Heart right ventricle (tissue), 16 donors: ENCODE measurements around the gene SERPINE2. TPM values are rescaled to one million over a fixed set of nuclear protein-coding genes. Genes with fewer than 3 reads are reported as not detected.

Source experiments
- ATAC-seq, 8 donors: fragments of 200-7000 bp; cut with Tn5 transposase; one replicate each; pipeline ENCODE4 v1.9.1; 2020; ENCODE audit warnings: mild to moderate bottlenecking in 8 of 8, moderate library complexity in 8 of 8, moderate number of reproducible peaks in 1 of 8
- DNase-seq, 2 donors: peaks; one replicate each; pipeline ENCODE4 v3.0.0-alpha.2; 2020
- H3K27ac ChIP-seq, 10 donors: fragments of 200-600 bp; sonication (generic) in 2 of 10; one replicate each; pipeline versions ENCODE4 v1.5.0 to v1.8.0; 2020 to 2022; ENCODE audit warnings: mild to moderate bottlenecking in 3 of 10
- H3K27me3 ChIP-seq, 7 donors: fragments of 200-600 bp; one replicate each; pipeline ENCODE4 v1.8.0; 2021 to 2022; ENCODE audit warnings: mild to moderate bottlenecking in 2 of 7
- H3K36me3 ChIP-seq, 9 donors: fragments of 200-600 bp; sonication (generic) in 1 of 9; one replicate each; pipeline versions ENCODE4 v1.5.0 to v1.8.0; 2020 to 2022; ENCODE audit warnings: mild to moderate bottlenecking in 2 of 9
- H3K4me1 ChIP-seq, 9 donors: fragments of 200-600 bp; sonication (generic) in 1 of 9; one replicate each; pipeline versions ENCODE4 v1.5.0 to v1.8.0; 2020 to 2022; ENCODE audit warnings: mild to moderate bottlenecking in 4 of 9
- H3K4me3 ChIP-seq, 10 donors: fragments of 200-600 bp; sonication (generic) in 2 of 10; one replicate each; pipeline versions ENCODE4 v1.5.0 to v1.8.0; 2020 to 2022; ENCODE audit warnings: mild to moderate bottlenecking in 7 of 10, moderate library complexity in 2 of 10
- H3K9me3 ChIP-seq, 11 donors: fragments of 200-600 bp in 10 of 11; sonication (generic) in 2 of 11; one replicate each; pipeline versions ENCODE4 v1.5.0 to v1.8.0; 2013 to 2022; ENCODE audit warnings: mild to moderate bottlenecking in 2 of 11, control low read depth in 1 of 11, moderate library complexity in 1 of 11
- WGBS, 2 donors: extraction: QIAGEN DNeasy Blood & Tissue Kit; methylation state at CpG; one replicate each; pipeline ENCODE4 v1.1.7; 2013; ENCODE audit warnings: inconsistent platforms in 1 of 2; 5-methylcytosine and 5-hydroxymethylcytosine counted together
- intact Hi-C, 10 donors: fragments of 100-400 bp; cut with DNase I; formaldehyde crosslinking; loops; one replicate each; pipeline versions ENCODE4 v1.11.1 to v1.14.2; 2022
- polyA plus RNA-seq, 2 donors: library from polyadenylated mRNA; stranded (reverse); fragments of 200-250 nt; gene quantifications; one replicate each; pipeline ENCODE4 v1.2.3, GENCODE V29; 2013
- total RNA-seq, 10 donors: library from RNA; stranded (reverse); fragmentation: NEBNext Ultra II Directional in 3 of 10; extraction: Animal tissue kit (Norgen Biotek cat#: 25700) in 3 of 10; gene quantifications; one replicate each; pipeline versions ENCODE4 v1.2.1 to v1.2.4, GENCODE V29; 2021 to 2023
- TF ChIP-seq, protein P1 (sequence below), 9 donors: fragments of 200-600 bp; sonication (generic) in 2 of 9; IDR thresholded peaks; one replicate each; pipeline versions ENCODE4 v1.5.0 to v1.8.0; 2021 to 2022; ENCODE audit warnings: antibody characterized with exemption in 9 of 9, mild to moderate bottlenecking in 5 of 9, moderate library complexity in 1 of 9
- donor health status: Arrhythmogenic right ventricular cardiomyopathy.
- donor health status: ischemic (EF 13 %, LVEDD 7.1; RV severe dilation, severe dysfunction).
- donor health status: healthy with polysubstance abuse.
- donor health status: DM: no; HTN: yes; CAD: no.
- donor health status: DM: no; HTN: no; CAD: no.
- donor health status: ischemic (EF 25% LVEDD 6.9; RV normal size, moderate dysfunction).
- donor health status: ischemic (EF 25% LVEDD 5.7; RV mildly dilated, moderate dysfunction).
- donor health status: healthy.
- donor health status: DM: yes; HTN: yes; CAD: no.
- donor health status: Ischemic cardiomyopathy.
- donor health status: ischemic (EF 35%, LVEDD 5.7; RV mildly dilated, moderate dysfunction).
- donor health status: nonischemic (EF 11% LVEDD 7.7; RV severe dilation, severe dysfunction).
- donor health status: DM: yes; HTN: yes; CAD: no.
- donor health status: PGD.
- donor health status: ischemic (EF 29% LVEDD 5.4; RV normal size, mild dysfunction).
- donor health status: nonischemic (EF 23%, LVEDD 6.1; RV moderate dilation, normal function).

SERPINE2 gene
- total and polyA plus RNA-seq, 12 donors = 5.3 to 56.6 (median 19.7) TPM

DNA sequence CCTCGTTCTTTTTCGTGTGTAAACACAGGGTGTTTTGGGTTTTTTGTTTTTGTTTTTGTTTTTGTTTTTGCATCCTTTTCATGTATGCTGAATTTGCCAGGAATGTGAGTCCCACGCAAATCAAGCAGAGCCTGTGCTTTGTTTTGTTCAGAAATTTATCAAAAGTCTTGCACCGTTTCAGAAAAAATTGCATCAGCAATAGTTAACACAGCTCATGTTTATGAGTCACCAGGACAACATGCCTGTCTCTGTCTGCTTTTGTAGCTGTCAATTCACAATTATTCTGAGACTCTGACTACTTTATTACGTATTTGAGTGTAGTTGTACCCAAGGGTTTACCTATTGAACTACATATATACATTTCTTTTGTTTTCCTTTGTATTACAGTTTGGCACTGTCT, 43.5 kb downstream of the SERPINE2 start:
- intact Hi-C loops = loop anchor here in 2 of 10 donors (5.0 to 10.0 kb wide), 2 partner anchors 287 to 659 kb away; no protein-coding TSS in a partner anchor
- H3K36me3 ChIP-seq = peaks cover 0 to 48% (median 0%) of the 10 kb centered on the region in 9 donors
- no peaks in the 10 kb centered on the region for H3K27me3 ChIP-seq
- no peak overlapping the region for H3K4me3 ChIP-seq
- WGBS, 2 donors = 81 to 82% methylated on average over 5 of the region's 5 CpGs
- no peak for ATAC-seq
- no peak for DNase-seq
- H3K27ac ChIP-seq = no peak overlapping the region
- TF ChIP-seq, protein P1, sequence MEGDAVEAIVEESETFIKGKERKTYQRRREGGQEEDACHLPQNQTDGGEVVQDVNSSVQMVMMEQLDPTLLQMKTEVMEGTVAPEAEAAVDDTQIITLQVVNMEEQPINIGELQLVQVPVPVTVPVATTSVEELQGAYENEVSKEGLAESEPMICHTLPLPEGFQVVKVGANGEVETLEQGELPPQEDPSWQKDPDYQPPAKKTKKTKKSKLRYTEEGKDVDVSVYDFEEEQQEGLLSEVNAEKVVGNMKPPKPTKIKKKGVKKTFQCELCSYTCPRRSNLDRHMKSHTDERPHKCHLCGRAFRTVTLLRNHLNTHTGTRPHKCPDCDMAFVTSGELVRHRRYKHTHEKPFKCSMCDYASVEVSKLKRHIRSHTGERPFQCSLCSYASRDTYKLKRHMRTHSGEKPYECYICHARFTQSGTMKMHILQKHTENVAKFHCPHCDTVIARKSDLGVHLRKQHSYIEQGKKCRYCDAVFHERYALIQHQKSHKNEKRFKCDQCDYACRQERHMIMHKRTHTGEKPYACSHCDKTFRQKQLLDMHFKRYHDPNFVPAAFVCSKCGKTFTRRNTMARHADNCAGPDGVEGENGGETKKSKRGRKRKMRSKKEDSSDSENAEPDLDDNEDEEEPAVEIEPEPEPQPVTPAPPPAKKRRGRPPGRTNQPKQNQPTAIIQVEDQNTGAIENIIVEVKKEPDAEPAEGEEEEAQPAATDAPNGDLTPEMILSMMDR (IDR thresholded peaks at IDR 0.05) = no peak
- no peaks in the 10 kb centered on the region for H3K9me3 ChIP-seq
- peaks cover 0 to 5% (median 0%) of the 10 kb centered on the region in 9 donors for H3K4me1 ChIP-seq

DNA sequence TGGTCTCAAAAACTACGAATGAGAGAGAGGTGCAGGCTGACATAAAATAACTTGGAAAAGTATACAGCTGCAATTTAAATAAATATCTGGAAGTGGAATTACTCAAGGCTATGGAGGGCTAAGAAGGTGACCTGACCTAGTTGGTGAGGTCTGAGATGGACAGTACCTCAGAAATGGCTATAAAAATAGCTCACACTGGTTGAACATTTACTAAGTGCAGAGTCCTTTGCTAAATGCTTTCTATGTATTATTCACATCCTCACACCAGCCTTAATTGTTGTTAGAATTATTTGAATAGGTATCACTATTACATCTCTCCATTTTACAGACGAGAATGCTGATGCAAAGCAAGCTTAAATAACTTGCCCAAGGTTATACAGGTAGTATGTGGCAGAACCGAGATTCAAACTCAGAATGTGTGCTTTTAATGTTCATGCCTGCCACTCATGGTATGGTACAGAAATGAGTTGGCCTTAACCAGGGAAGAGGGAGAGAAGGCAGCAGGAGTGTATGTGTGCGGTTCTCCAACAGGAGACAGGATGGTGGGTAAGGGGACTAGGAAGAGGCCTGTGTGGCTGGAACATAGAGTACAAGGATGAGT, 44.4 kb downstream of the SERPINE2 start:
- WGBS, 2 donors = 91 to 93% methylated on average over 4 of the region's 4 CpGs
- ATAC-seq (no peak), DNase-seq (no peak)
- no peaks in the 10 kb centered on the region for H3K9me3 ChIP-seq
- no peak overlapping the region for H3K4me3 ChIP-seq
- H3K4me1 ChIP-seq = peaks cover 0 to 5% (median 0%) of the 10 kb centered on the region in 9 donors
- TF ChIP-seq, protein P1 (IDR thresholded peaks at IDR 0.05) = no peak
- H3K27ac ChIP-seq = no peak overlapping the region
- H3K27me3 ChIP-seq = no peaks in the 10 kb centered on the region
- H3K36me3 ChIP-seq = peaks cover 0 to 48% (median 0%) of the 10 kb centered on the region in 9 donors
- intact Hi-C loops = loop anchor here in 5 of 10 donors (5.0 to 10.0 kb wide), 4 partner anchors 43 to 660 kb away; partner anchors contain the start of gene SERPINE2 (in 2 of the 5)

DNA sequence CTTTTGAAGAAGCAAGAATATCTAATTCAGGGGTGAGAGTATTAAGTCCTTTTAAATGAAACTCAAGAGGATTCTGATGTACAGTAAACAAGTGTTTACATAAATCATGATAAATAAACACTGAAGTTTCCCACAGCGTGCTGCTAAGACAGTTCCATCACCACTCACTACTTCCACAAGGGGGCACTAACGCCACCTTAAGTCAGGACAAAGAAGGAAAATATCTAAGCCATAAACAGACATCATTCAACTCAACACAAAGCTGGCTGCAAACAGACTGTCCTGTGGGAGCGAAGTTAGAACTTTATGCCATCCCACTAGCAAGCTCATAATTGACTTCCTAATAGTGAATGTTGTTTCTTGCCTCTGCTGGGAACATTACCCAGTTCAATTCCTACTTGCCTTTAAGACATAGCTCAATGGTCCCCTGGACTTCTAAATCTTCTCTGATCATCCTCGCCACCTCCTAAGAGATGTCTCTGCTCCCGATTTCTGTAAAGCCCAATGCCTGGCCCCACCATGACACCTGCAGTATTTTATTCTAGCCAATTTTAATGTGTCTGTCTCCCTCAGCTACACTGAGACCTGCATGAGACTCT, 45.4 kb downstream of the SERPINE2 start:
- intact Hi-C loops = loop anchor here in 8 of 10 donors (1.0 to 10.0 kb wide), 7 partner anchors 23 to 661 kb away; partner anchors contain the start of gene SERPINE2 (in 2 of the 8)
- 28 to 31% methylated on average over 5 of the region's 5 CpGs for WGBS, 2 donors
- ATAC-seq = peak; percentile 17 to 84 (median 78)

DNA sequence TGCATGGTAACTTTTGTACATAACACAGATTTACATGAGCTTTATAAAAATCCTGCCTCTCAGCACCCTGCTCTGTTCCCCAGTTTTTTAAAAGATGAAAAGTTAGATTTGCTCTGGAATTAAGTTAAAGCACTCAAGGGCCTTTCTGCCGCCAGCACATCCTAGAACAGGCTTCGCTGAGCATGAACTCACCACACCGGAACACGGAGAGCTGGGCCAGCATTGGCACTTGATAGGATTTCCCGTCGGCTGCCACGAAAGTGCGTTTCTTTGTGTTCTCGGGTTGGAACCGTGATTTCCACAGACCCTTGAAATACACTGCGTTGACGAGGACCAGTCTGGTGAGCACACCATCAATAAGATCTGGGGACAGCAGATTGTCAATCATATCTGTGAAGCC, 47.5 kb downstream of the SERPINE2 start:
- Histone ChIP-seq H3K27ac (no peak overlapping the region), H3K27me3 (no peaks in the 10 kb centered on the region), H3K4me1 (peaks cover 0 to 5% (median 0%) of the 10 kb centered on the region in 9 donors), H3K4me3 (no peak overlapping the region), H3K36me3 (peaks cover 0 to 51% (median 0%) of the 10 kb centered on the region in 9 donors), H3K9me3 (no peaks in the 10 kb centered on the region)
- TF ChIP-seq, protein P1 (IDR thresholded peaks at IDR 0.05) = no peak
- 91 to 92% methylated on average over 12 of the region's 12 CpGs for WGBS, 2 donors
- DNase-seq (no peak), ATAC-seq (no peak)
- intact Hi-C loops = loop anchor here in 6 of 10 donors (1.0 to 10.0 kb wide), 7 partner anchors 21 to 663 kb away; partner anchors contain the start of gene SERPINE2 (in 2 of the 6)

More for the DNA sequence above, 45.4 kb downstream of the SERPINE2 start:
- Histone ChIP-seq H3K36me3 (peaks cover 0 to 49% (median 0%) of the 10 kb centered on the region in 9 donors), H3K4me1 (peaks cover 0 to 5% (median 0%) of the 10 kb centered on the region in 9 donors), H3K9me3 (no peaks in the 10 kb centered on the region), H3K4me3 (no peak overlapping the region), H3K27ac (peak overlapping the region in 1 of 10 donors; percentile 15), H3K27me3 (no peaks in the 10 kb centered on the region)
- DNase-seq = peak in 1 of 2 donors; percentile 64
- TF ChIP-seq, protein P1 (IDR thresholded peaks at IDR 0.05) = peak; percentile 69 to 89 (median 80)
